H9 (cell line): ENCODE measurements around the gene TIPARP. TPM values are rescaled to one million over a fixed set of nuclear protein-coding genes. Genes with fewer than 3 reads are reported as not detected.

Experiments used
- DNase-seq: peaks from one replicate; pipeline ENCODE4 v3.0.0-alpha.2; 2017
- H2AFZ ChIP-seq: one replicate; pipeline ENCODE4 v1.6.1; 2013; ENCODE audit warnings: mild to moderate bottlenecking, low read length, control low read depth, moderate library complexity
- H2AK5ac ChIP-seq: 2 replicates; pipeline ENCODE4 v1.6.1; 2013; ENCODE audit warnings: low read length, control low read depth, mixed read lengths; ENCODE audit not compliant: insufficient read length
- H2BK120ac ChIP-seq: one replicate; pipeline ENCODE4 v1.6.1; 2013; ENCODE audit warnings: low read depth, mild to moderate bottlenecking, low read length, control low read depth, inconsistent platforms; ENCODE audit not compliant: poor library complexity, severe bottlenecking
- H2BK12ac ChIP-seq: 2 replicates; pipeline ENCODE4 v1.6.1; 2013; ENCODE audit warnings: low read length, control low read depth, mixed read lengths, low read depth; ENCODE audit not compliant: insufficient read length
- H2BK15ac ChIP-seq: 2 replicates; pipeline ENCODE4 v1.6.1; 2013; ENCODE audit warnings: low read depth, low read length, control low read depth
- H2BK20ac ChIP-seq: one replicate; pipeline ENCODE4 v1.6.1; 2013; ENCODE audit warnings: low read depth, mild to moderate bottlenecking, low read length, control low read depth, inconsistent platforms; ENCODE audit not compliant: poor library complexity, severe bottlenecking
- H2BK5ac ChIP-seq: 2 replicates; pipeline ENCODE4 v1.6.1; 2013; ENCODE audit warnings: low read length, control low read depth, mixed read lengths; ENCODE audit not compliant: insufficient read length
- H3K14ac ChIP-seq: 2 replicates; pipeline ENCODE4 v1.6.1; 2013; ENCODE audit warnings: low read length, control low read depth; ENCODE audit not compliant: insufficient read depth
- H3K18ac ChIP-seq: 2 replicates; pipeline ENCODE4 v1.6.1; 2013; ENCODE audit warnings: low read depth, mild to moderate bottlenecking, mixed read lengths, low read length, control low read depth; ENCODE audit not compliant: insufficient read length
- H3K23ac ChIP-seq: 2 replicates; pipeline ENCODE4 v1.6.1; 2013; ENCODE audit warnings: low read length, control low read depth, mixed read lengths, low read depth; ENCODE audit not compliant: insufficient read length
- H3K23me2 ChIP-seq: 2 replicates; pipeline ENCODE4 v1.6.1; 2013; ENCODE audit warnings: low read depth, mild to moderate bottlenecking, mixed read lengths, low read length, control low read depth; ENCODE audit not compliant: insufficient read length, poor library complexity, severe bottlenecking
- H3K27ac ChIP-seq: 2 replicates; pipeline ENCODE4 v1.5.1; 2013; ENCODE audit warnings: low read length, control low read depth, mixed read lengths, low read depth; ENCODE audit not compliant: insufficient read length
- H3K27me3 ChIP-seq: 2 replicates; pipeline ENCODE4 v1.6.1; 2013; ENCODE audit warnings: low read length, control low read depth, inconsistent platforms; ENCODE audit not compliant: insufficient read depth
- H3K4ac ChIP-seq: 2 replicates; pipeline ENCODE4 v1.6.1; 2013; ENCODE audit warnings: low read depth, mild to moderate bottlenecking, control low read depth, inconsistent platforms, low read length, moderate library complexity
- H3K4me1 ChIP-seq: 2 replicates; pipeline ENCODE4 v1.6.1; 2013; ENCODE audit warnings: low read length, control low read depth, inconsistent platforms; ENCODE audit not compliant: insufficient read depth
- H3K4me2 ChIP-seq: 2 replicates; pipeline ENCODE4 v1.6.1; 2013; ENCODE audit warnings: low read length, control low read depth, mixed read lengths; ENCODE audit not compliant: insufficient read length, insufficient read depth
- H3K56ac ChIP-seq: 2 replicates; pipeline ENCODE4 v1.6.1; 2013; ENCODE audit warnings: low read depth, mild to moderate bottlenecking, mixed read lengths, low read length, control low read depth; ENCODE audit not compliant: insufficient read length
- H3K79me1 ChIP-seq: 2 replicates; pipeline ENCODE4 v1.6.1; 2013; ENCODE audit warnings: low read depth, mild to moderate bottlenecking, moderate library complexity, low read length, control low read depth, inconsistent platforms; ENCODE audit not compliant: insufficient read depth, poor library complexity, severe bottlenecking
- H3K79me2 ChIP-seq: 2 replicates; pipeline ENCODE4 v1.6.1; 2013; ENCODE audit warnings: low read length, control low read depth, inconsistent platforms; ENCODE audit not compliant: insufficient read depth
- H3K9ac ChIP-seq: 2 replicates; pipeline ENCODE4 v1.6.1; 2013; ENCODE audit warnings: low read length, control low read depth, mixed read lengths; ENCODE audit not compliant: insufficient read length; ENCODE audit errors: extremely low read depth
- H3K9me3 ChIP-seq: one replicate; pipeline ENCODE4 v1.6.1; 2013; ENCODE audit warnings: low read depth, low read length, inconsistent platforms; ENCODE audit not compliant: control insufficient read depth
- H3T11ph ChIP-seq: one replicate; pipeline ENCODE4 v1.6.1; 2013; ENCODE audit warnings: mild to moderate bottlenecking, low read length, control low read depth, inconsistent platforms
- H4K20me1 ChIP-seq: one replicate; pipeline ENCODE4 v1.6.1; 2013; ENCODE audit not compliant: control insufficient read depth, insufficient read length, insufficient read depth
- H4K5ac ChIP-seq: 2 replicates; pipeline ENCODE4 v1.6.1; 2013; ENCODE audit warnings: low read depth, mild to moderate bottlenecking, mixed read lengths, low read length, control low read depth; ENCODE audit not compliant: insufficient read length
- H4K8ac ChIP-seq: replicated peaks from 2 replicates; pipeline ENCODE4 v1.6.1; 2013; ENCODE audit warnings: low read length, control low read depth, mixed read lengths, low read depth; ENCODE audit not compliant: insufficient read length
- H4K91ac ChIP-seq: 2 replicates; pipeline ENCODE4 v1.6.1; 2013; ENCODE audit warnings: low read depth, mild to moderate bottlenecking, moderate library complexity, mixed read lengths, low read length, control low read depth; ENCODE audit not compliant: insufficient read length
- H3K27ac Mint-ChIP-seq, 3 experiments: 2 replicates in 2 of 3; 3 replicates in 1 of 3; pipeline ENCODE4 v1.8.0; 2020 to 2021; ENCODE audit warnings: mixed read lengths in 3 of 3, mild to moderate bottlenecking in 1 of 3, moderate library complexity in 1 of 3
- H3K27me3 Mint-ChIP-seq: 2 replicates; pipeline ENCODE4 v1.8.0; 2021; ENCODE audit warnings: low read depth, mild to moderate bottlenecking, moderate library complexity, mixed read lengths
- H3K36me3 Mint-ChIP-seq, 3 experiments: 2 replicates in 2 of 3; 3 replicates in 1 of 3; pipeline ENCODE4 v1.8.0; 2020 to 2021; ENCODE audit warnings: low read depth in 3 of 3, mixed read lengths in 3 of 3; ENCODE audit not compliant: insufficient read depth in 1 of 3
- H3K4me1 Mint-ChIP-seq, 2 experiments: 2 replicates each; pipeline ENCODE4 v1.8.0; 2020; ENCODE audit warnings: mixed read lengths in 2 of 2
- H3K4me3 Mint-ChIP-seq, 2 experiments: 2 replicates in 1 of 2; 3 replicates in 1 of 2; pipeline ENCODE4 v1.8.0; 2020 to 2021; ENCODE audit warnings: mild to moderate bottlenecking in 2 of 2, mixed read lengths in 2 of 2, moderate library complexity in 1 of 2
- H3K9me3 Mint-ChIP-seq, 2 experiments: 2 replicates in 1 of 2; 3 replicates in 1 of 2; pipeline ENCODE4 v1.8.0; 2020; ENCODE audit warnings: mild to moderate bottlenecking in 2 of 2, mixed read lengths in 2 of 2, moderate library complexity in 1 of 2
- CTCF ChIP-seq: fragments of 200-600 bp; sonication (generic); conservative IDR thresholded peaks from 3 replicates; pipeline ENCODE4 v1.8.0; 2021; ENCODE audit warnings: antibody characterized with exemption, mild to moderate bottlenecking
- WGBS: extraction: QIAGEN DNeasy Blood & Tissue Kit; methylation state at CpG from one replicate; pipeline ENCODE4 v1.1.7; 2013; ENCODE audit warnings: missing lambda C conversion rate, low lambda C conversion rate, mixed read lengths; ENCODE audit not compliant: insufficient read length; ENCODE audit errors: extremely low coverage; 5-methylcytosine and 5-hydroxymethylcytosine counted together
- total RNA-seq: library from RNA; stranded (reverse); gene quantifications from 2 replicates; pipeline ENCODE4 v1.2.1, GENCODE V29; 2021

TIPARP gene
- total RNA-seq, 1 experiment from 2014 or later = 5.9 TPM

- peak overlapping the region; percentile 67 for H3K4me2 ChIP-seq
- H4K91ac ChIP-seq = no peak overlapping the region
- H2BK120ac ChIP-seq = no peak overlapping the region
- no peak overlapping the region for H2BK12ac ChIP-seq
- TF ChIP-seq CTCF = no peak
- H4K8ac ChIP-seq = no peak overlapping the region
- no peaks in the 10 kb centered on the region for H3K79me1 ChIP-seq
- H3K14ac ChIP-seq = no peak overlapping the region
- peak overlapping the region in 1 of 2 experiments; percentile 44; a peak in 2 of 5 replicates for H3K4me3 Mint-ChIP-seq
- peaks cover 3 to 10% (median 7%) of the 10 kb centered on the region in 3 experiments; a peak in 6 of 7 replicates for H3K36me3 Mint-ChIP-seq
- H3K27ac ChIP-seq = no peak overlapping the region
- H3T11ph ChIP-seq = no peak overlapping the region
- H3K4me1 ChIP-seq = peaks cover 7% of the 10 kb centered on the region
- H3K79me2 ChIP-seq = no peaks in the 10 kb centered on the region
- H3K9me3 ChIP-seq = no peaks in the 10 kb centered on the region
- no peak overlapping the region for H2BK5ac ChIP-seq
- H3K27ac Mint-ChIP-seq = peak overlapping the region; percentile 53 to 91 (median 78); a peak in 6 of 7 replicates
- H2BK20ac ChIP-seq = no peak overlapping the region
- H3K4me1 Mint-ChIP-seq = peaks cover 30 to 48% of the 10 kb centered on the region in 2 experiments
- H2AFZ ChIP-seq = peak overlapping the region; percentile 32
- no peak overlapping the region for H3K4ac ChIP-seq
- H4K5ac ChIP-seq = no peak overlapping the region
- peaks cover 4% of the 10 kb centered on the region for H3K23me2 ChIP-seq
- H2AK5ac ChIP-seq = no peak overlapping the region
- no peak overlapping the region for H2BK15ac ChIP-seq
- H3K27me3 ChIP-seq = no peaks in the 10 kb centered on the region
- no peak for DNase-seq
- H3K9me3 Mint-ChIP-seq = peaks cover 5 to 6% of the 10 kb centered on the region in 2 experiments; a peak in 3 of 5 replicates
- H3K23ac ChIP-seq = no peak overlapping the region
- H3K56ac ChIP-seq = no peak overlapping the region
- no peak overlapping the region for H3K18ac ChIP-seq
- H4K20me1 ChIP-seq = no peaks in the 10 kb centered on the region
- no peaks in the 10 kb centered on the region for H3K27me3 Mint-ChIP-seq
- WGBS = no CpG with 5 or more reads among the region's 4 CpGs
- no peak overlapping the region for H3K9ac ChIP-seq
Observed at GRCh38 chr3:156750874-156751245, 76.5 kb downstream of the TIPARP start.
